ENCODE data around the gene STUM. TPM values are rescaled to one million over a fixed set of nuclear protein-coding genes. Genes with fewer than 3 reads are reported as not detected.

The STUM gene
- polyA plus RNA-seq, 1 of the 3 experiments (the other 2 are of a cell fraction) = not detected

DNA sequence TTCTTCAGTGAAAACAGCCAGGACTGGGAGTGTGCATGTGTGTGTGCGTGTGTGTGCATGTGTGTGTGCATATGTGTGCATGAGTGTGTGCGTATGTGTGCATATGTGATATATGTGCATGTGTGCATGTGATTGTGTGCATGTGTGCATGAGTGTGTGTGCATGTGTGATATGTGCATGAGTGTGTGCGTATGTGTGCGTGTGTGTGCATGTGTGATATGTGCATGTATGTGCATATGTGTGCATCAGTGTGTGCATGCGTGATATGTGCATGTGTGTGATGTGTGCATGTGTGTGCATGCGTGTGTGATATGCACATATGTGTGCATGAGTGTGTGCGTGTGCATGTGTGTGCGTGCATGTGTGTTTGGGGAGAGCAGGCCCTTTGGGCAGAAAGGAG is 100.7 kb downstream of the STUM start:
- Histone ChIP-seq H3K9me3 (no peaks in the 10 kb centered on the region), H3K27me3 (ENCODE audit: insufficient read depth) (no peaks in the 10 kb centered on the region), H3K4me2 (no peak overlapping the region), H4K20me1 (ENCODE audit: insufficient read depth) (no peaks in the 10 kb centered on the region), H3K9me2 (no peaks in the 10 kb centered on the region), H3F3A (replicated peaks; ENCODE audit: insufficient read depth) (no peaks in the 10 kb centered on the region), H2AFZ (ENCODE audit: low read depth) (no peak overlapping the region), H3K79me2 (ENCODE audit: insufficient read depth) (no peaks in the 10 kb centered on the region), H3K4me3 (ENCODE audit: low read depth in 2 of 2, low read length in 1 of 2) (no peak overlapping the region), H3K27ac (ENCODE audit: low read depth in 2 of 2, low read length in 1 of 2) (no peak overlapping the region), H3K9ac (no peak overlapping the region), H3K36me3 (replicated peaks in 1 of 2; ENCODE audit: control insufficient read depth in 1 of 2, insufficient read depth in 2 of 2, low read length in 1 of 2) (no peaks in the 10 kb centered on the region), H3K4me1 (ENCODE audit: control insufficient read depth in 1 of 2, insufficient read depth in 2 of 2, low read depth in 1 of 2, low read length in 1 of 2) (peaks cover 2% of the 10 kb centered on the region in 2 experiments; a peak in 1 of 4 replicates)
- WGBS (ENCODE audit: low lambda C conversion rate) = 91% methylated on average over 8 of the region's 8 CpGs
- no peak for DNase-seq
- TF ChIP-seq EP300 (IDR thresholded peaks at IDR 0.05; ENCODE audit: borderline replicate concordance in 1 of 2, low read depth in 1 of 2, low read length in 1 of 2) = no peak
- no peak for TF ChIP-seq FOXJ3 (CRISPR knock-in tag; IDR thresholded peaks at IDR 0.05)
- TF ChIP-seq FOSL2 (IDR thresholded peaks at IDR 0.05; ENCODE audit: borderline replicate concordance, low read depth) = no peak
- no peak for TF ChIP-seq SIN3A (IDR thresholded peaks at IDR 0.05; ENCODE audit: borderline replicate concordance, low read depth, low read length)
- no peak for TF ChIP-seq NFIC (IDR thresholded peaks at IDR 0.05; ENCODE audit: borderline replicate concordance)
- TF ChIP-seq, protein P1, sequence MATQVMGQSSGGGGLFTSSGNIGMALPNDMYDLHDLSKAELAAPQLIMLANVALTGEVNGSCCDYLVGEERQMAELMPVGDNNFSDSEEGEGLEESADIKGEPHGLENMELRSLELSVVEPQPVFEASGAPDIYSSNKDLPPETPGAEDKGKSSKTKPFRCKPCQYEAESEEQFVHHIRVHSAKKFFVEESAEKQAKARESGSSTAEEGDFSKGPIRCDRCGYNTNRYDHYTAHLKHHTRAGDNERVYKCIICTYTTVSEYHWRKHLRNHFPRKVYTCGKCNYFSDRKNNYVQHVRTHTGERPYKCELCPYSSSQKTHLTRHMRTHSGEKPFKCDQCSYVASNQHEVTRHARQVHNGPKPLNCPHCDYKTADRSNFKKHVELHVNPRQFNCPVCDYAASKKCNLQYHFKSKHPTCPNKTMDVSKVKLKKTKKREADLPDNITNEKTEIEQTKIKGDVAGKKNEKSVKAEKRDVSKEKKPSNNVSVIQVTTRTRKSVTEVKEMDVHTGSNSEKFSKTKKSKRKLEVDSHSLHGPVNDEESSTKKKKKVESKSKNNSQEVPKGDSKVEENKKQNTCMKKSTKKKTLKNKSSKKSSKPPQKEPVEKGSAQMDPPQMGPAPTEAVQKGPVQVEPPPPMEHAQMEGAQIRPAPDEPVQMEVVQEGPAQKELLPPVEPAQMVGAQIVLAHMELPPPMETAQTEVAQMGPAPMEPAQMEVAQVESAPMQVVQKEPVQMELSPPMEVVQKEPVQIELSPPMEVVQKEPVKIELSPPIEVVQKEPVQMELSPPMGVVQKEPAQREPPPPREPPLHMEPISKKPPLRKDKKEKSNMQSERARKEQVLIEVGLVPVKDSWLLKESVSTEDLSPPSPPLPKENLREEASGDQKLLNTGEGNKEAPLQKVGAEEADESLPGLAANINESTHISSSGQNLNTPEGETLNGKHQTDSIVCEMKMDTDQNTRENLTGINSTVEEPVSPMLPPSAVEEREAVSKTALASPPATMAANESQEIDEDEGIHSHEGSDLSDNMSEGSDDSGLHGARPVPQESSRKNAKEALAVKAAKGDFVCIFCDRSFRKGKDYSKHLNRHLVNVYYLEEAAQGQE (IDR thresholded peaks at IDR 0.05; ENCODE audit: low read depth, low read length) = no peak
- no peak for TF ChIP-seq EZH2phosphoT487 (IDR thresholded peaks at IDR 0.05; ENCODE audit: borderline replicate concordance, low read depth)
- TF ChIP-seq, protein P2, sequence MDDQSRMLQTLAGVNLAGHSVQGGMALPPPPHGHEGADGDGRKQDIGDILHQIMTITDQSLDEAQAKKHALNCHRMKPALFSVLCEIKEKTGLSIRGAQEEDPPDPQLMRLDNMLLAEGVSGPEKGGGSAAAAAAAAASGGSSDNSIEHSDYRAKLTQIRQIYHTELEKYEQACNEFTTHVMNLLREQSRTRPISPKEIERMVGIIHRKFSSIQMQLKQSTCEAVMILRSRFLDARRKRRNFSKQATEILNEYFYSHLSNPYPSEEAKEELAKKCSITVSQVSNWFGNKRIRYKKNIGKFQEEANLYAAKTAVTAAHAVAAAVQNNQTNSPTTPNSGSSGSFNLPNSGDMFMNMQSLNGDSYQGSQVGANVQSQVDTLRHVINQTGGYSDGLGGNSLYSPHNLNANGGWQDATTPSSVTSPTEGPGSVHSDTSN (IDR thresholded peaks at IDR 0.05) = no peak
- TF ChIP-seq JUND (IDR thresholded peaks at IDR 0.05) = no peak
- no peak for TF ChIP-seq MXI1 (IDR thresholded peaks at IDR 0.05; ENCODE audit: low read depth, low read length)
- TF ChIP-seq POLR2AphosphoS5 (IDR thresholded peaks at IDR 0.05; ENCODE audit: low read depth, low read length) = no peak
- TF ChIP-seq NRF1 (IDR thresholded peaks at IDR 0.05; ENCODE audit: low read depth, low read length) = no peak
- TF ChIP-seq IRF3 (IDR thresholded peaks at IDR 0.05; ENCODE audit: low read depth, low read length) = no peak
- TF ChIP-seq USF2 (IDR thresholded peaks at IDR 0.05; ENCODE audit: borderline replicate concordance, low read depth, low read length) = no peak
- no peak for TF ChIP-seq FOXM1 (IDR thresholded peaks at IDR 0.05; ENCODE audit: low read depth)
- TF ChIP-seq, protein P3, sequence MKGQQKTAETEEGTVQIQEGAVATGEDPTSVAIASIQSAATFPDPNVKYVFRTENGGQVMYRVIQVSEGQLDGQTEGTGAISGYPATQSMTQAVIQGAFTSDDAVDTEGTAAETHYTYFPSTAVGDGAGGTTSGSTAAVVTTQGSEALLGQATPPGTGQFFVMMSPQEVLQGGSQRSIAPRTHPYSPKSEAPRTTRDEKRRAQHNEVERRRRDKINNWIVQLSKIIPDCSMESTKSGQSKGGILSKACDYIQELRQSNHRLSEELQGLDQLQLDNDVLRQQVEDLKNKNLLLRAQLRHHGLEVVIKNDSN (IDR thresholded peaks at IDR 0.05; ENCODE audit: borderline replicate concordance, low read depth) = no peak
- no peak for TF ChIP-seq MEF2A (IDR thresholded peaks at IDR 0.05; ENCODE audit: borderline replicate concordance, low read depth)
- no peak for TF ChIP-seq RCOR1 (IDR thresholded peaks at IDR 0.05; ENCODE audit: low read length)
- TF ChIP-seq CHD2 (IDR thresholded peaks at IDR 0.05; ENCODE audit: low read length, partially characterized antibody) = no peak
- CTCF ChIA-PET = interaction anchor here (1.0 to 2.6 kb wide), 3 partner anchors 16 to 179 kb away, joined by 4 to 11 read pairs (median 6); no protein-coding TSS in a partner anchor
- POLR2A ChIA-PET = no interaction called here
